ENCODE measurements around the gene PCDH18.

Gene PCDH18

GRCh38 chr4:137543648-137544047 lies 11.4 kb upstream of the PCDH18 start:
- no peak for TF ChIP-seq CTCF (IDR thresholded peaks at IDR 0.05)

- TF ChIP-seq CTCF (IDR thresholded peaks at IDR 0.05), result no peak
These were observed 10.9 kb upstream of the PCDH18 start for GRCh38 chr4:137543198-137543597.

GRCh38 chr4:137541876-137542646 lies 9.8 kb upstream of the PCDH18 start:
- TF ChIP-seq CTCF (IDR thresholded peaks at IDR 0.05), result no peak

GRCh38 chr4:137541181-137541580 lies 8.9 kb upstream of the PCDH18 start:
- TF ChIP-seq CTCF (IDR thresholded peaks at IDR 0.05), result no peak

GRCh38 chr4:137540356-137540755 lies 8.1 kb upstream of the PCDH18 start:
- TF ChIP-seq CTCF (IDR thresholded peaks at IDR 0.05), result no peak

GRCh38 chr4:137538526-137538925 lies 6.2 kb upstream of the PCDH18 start:
- TF ChIP-seq CTCF (IDR thresholded peaks at IDR 0.05), result no peak

- no peak for TF ChIP-seq CTCF (IDR thresholded peaks at IDR 0.05)
These were observed 4.7 kb upstream of the PCDH18 start for GRCh38 chr4:137536789-137537561.

Data from LNCAP (cell line).